HCT116 (cell line): ENCODE measurements around the gene SCD5. TPM values are rescaled to one million over a fixed set of nuclear protein-coding genes. Genes with fewer than 3 reads are reported as not detected.

ENCODE experiments used
- ATAC-seq: fragments of 200-7000 bp; cut with Tn5 transposase; 2 replicates; pipeline ENCODE4 v1.9.1; 2020; ENCODE audit warnings: mild to moderate bottlenecking, moderate library complexity
- BruUV-seq: library from RNA; stranded (reverse); fragments of 400-500 nt; replicated peaks from 2 replicates; lab custom pipeline; 2021; lab: Mats Ljungman, UMichigan
- CTCF ChIA-PET: fragments of 300-600 bp; sonication (Branson Sonifier 250); formaldehyde crosslinking; loops from one replicate; lab custom pipeline; 2021; ENCODE audit warnings: antibody characterized with exemption; lab: Charles Lee
- POLR2A ChIA-PET: fragments of 300-600, 350-600 bp; sonication (Branson Sonifier 250); formaldehyde crosslinking; loops from one replicate; lab custom pipeline; 2021; ENCODE audit warnings: antibody characterized with exemption; lab: Charles Lee
- RAD21 ChIA-PET, 2 experiments: fragments of 300-600 bp; sonication (Branson Sonifier 250); formaldehyde crosslinking; loops; one replicate each; lab custom pipeline; 2023; ENCODE audit warnings: low total read pairs in 2 of 2; ENCODE audit not compliant: uncharacterized antibody in 2 of 2, unreplicated experiment in 2 of 2, low non-redundant PET in 1 of 2; lab: Charles Lee
- DNase-seq: peaks from one replicate; pipeline ENCODE4 v3.0.0-alpha.2; 2010; ENCODE audit warnings: low read depth, low spot score
- H2AFZ ChIP-seq: fragments of 200-600 bp; shearing (Covaris generic), sonication (generic); 2 replicates; pipeline ENCODE4 v1.6.1; 2017; ENCODE audit warnings: low read depth, mixed run types, mixed read lengths, antibody characterized with exemption, low read length; ENCODE audit not compliant: poor library complexity, severe bottlenecking
- H3K27ac ChIP-seq: 2 replicates; pipeline ENCODE4 v1.5.1; 2012; ENCODE audit warnings: low read depth, low read length
- H3K27me3 ChIP-seq: fragments of 200-600 bp; sonication (generic); 2 replicates; pipeline ENCODE4 v1.6.1; 2016; ENCODE audit warnings: mixed run types, low read length, mixed read lengths; ENCODE audit not compliant: insufficient read depth
- H3K36me3 ChIP-seq, 2 experiments: fragments of 200-500 bp in 1 of 2; fragments of 200-600 bp in 1 of 2; sonication (Bioruptor generic) in 1 of 2; sonication (generic) in 1 of 2; 2 replicates each; pipeline versions ENCODE4 v1.5.1 to v1.6.1; 2014 to 2016; ENCODE audit warnings: low read length in 2 of 2, inconsistent platforms in 1 of 2, mixed read lengths in 1 of 2, mixed run types in 1 of 2; ENCODE audit not compliant: insufficient read depth in 2 of 2, control insufficient read depth in 1 of 2
- H3K4me1 ChIP-seq, 2 experiments: fragments of 200-600 bp in 1 of 2; sonication (generic) in 1 of 2; 2 replicates each; pipeline versions ENCODE4 v1.5.1 to v1.6.1; 2012 to 2017; ENCODE audit warnings: low read length in 2 of 2, inconsistent platforms in 1 of 2, mild to moderate bottlenecking in 1 of 2, mixed read lengths in 1 of 2, mixed run types in 1 of 2, moderate library complexity in 1 of 2; ENCODE audit not compliant: insufficient read depth in 2 of 2, control insufficient read depth in 1 of 2
- H3K4me2 ChIP-seq: fragments of 200-600 bp; sonication (generic); 2 replicates; pipeline ENCODE4 v1.6.1; 2017; ENCODE audit warnings: mixed run types, low read length, mixed read lengths
- H3K4me3 ChIP-seq, 2 experiments: fragments of 200-600 bp in 1 of 2; sonication (generic) in 1 of 2; replicated peaks in 1 of 2; 2 replicates each; pipeline ENCODE4 v1.5.1; 2011 to 2016; ENCODE audit warnings: low read length in 2 of 2, control low read depth in 1 of 2, low read depth in 1 of 2, mild to moderate bottlenecking in 1 of 2, mixed read lengths in 1 of 2, mixed run types in 1 of 2
- H3K79me2 ChIP-seq: fragments of 200-600 bp; sonication (generic); 2 replicates; pipeline ENCODE4 v1.6.1; 2017; ENCODE audit warnings: mild to moderate bottlenecking, mixed run types, low read length, moderate library complexity, mixed read lengths; ENCODE audit not compliant: insufficient read depth
- H3K9ac ChIP-seq: fragments of 200-600 bp; sonication (generic); 2 replicates; pipeline ENCODE4 v1.6.1; 2016; ENCODE audit warnings: low read length, mixed read lengths
- H3K9me2 ChIP-seq: fragments of 200-600 bp; sonication (generic), shearing (Covaris generic); 2 replicates; pipeline ENCODE4 v1.6.1; 2017; ENCODE audit warnings: mixed run types, mild to moderate bottlenecking, moderate library complexity; ENCODE audit not compliant: insufficient read depth
- H3K9me3 ChIP-seq, 2 experiments: fragments of 200-500 bp in 1 of 2; fragments of 200-600 bp in 1 of 2; sonication (Bioruptor generic) in 1 of 2; sonication (generic) in 1 of 2; 2 replicates each; pipeline ENCODE4 v1.6.1; 2014 to 2017; ENCODE audit warnings: low read length in 2 of 2, mixed read lengths in 2 of 2, inconsistent platforms in 1 of 2, low read depth in 1 of 2, mild to moderate bottlenecking in 1 of 2, mixed run types in 1 of 2, moderate library complexity in 1 of 2; ENCODE audit not compliant: control insufficient read depth in 1 of 2, insufficient read depth in 1 of 2
- H4K20me1 ChIP-seq: fragments of 200-600 bp; sonication (generic), shearing (Covaris generic); 2 replicates; pipeline ENCODE4 v1.6.1; 2017; ENCODE audit warnings: mixed run types, mild to moderate bottlenecking, moderate library complexity; ENCODE audit not compliant: insufficient read depth
- EGR1 ChIP-seq: IDR thresholded peaks from 2 replicates; pipeline ENCODE4 v1.6.1; 2012; ENCODE audit warnings: low read depth
- ELF1 ChIP-seq: IDR thresholded peaks from 2 replicates; pipeline ENCODE4 v1.6.1; 2012; ENCODE audit warnings: low read depth, borderline replicate concordance
- EZH2 ChIP-seq: fragments of 200-600 bp; sonication (generic); IDR thresholded peaks from 2 replicates; pipeline ENCODE4 v1.6.1; 2017; ENCODE audit warnings: antibody characterized with exemption, mixed run types
- EZH2phosphoT487 ChIP-seq: fragments of 200-600 bp; IDR thresholded peaks from 2 replicates; pipeline ENCODE4 v1.6.1; 2018; ENCODE audit warnings: antibody characterized with exemption, borderline replicate concordance
- FOSL1 ChIP-seq: IDR thresholded peaks from 2 replicates; pipeline ENCODE4 v1.6.1; 2012; ENCODE audit warnings: low read depth
- POLR2AphosphoS5 ChIP-seq: IDR thresholded peaks from 2 replicates; pipeline ENCODE4 v1.6.1; 2011; ENCODE audit warnings: mild to moderate bottlenecking, low read depth, low read length, moderate library complexity
- RAD21 ChIP-seq: IDR thresholded peaks from 2 replicates; pipeline ENCODE4 v1.6.1; 2012; ENCODE audit warnings: low read depth, mild to moderate bottlenecking
- SIN3A ChIP-seq: IDR thresholded peaks from 2 replicates; pipeline ENCODE4 v1.6.1; 2012; ENCODE audit warnings: low read depth
- SP1 ChIP-seq: IDR thresholded peaks from 2 replicates; pipeline ENCODE4 v1.6.1; 2012; ENCODE audit warnings: low read depth
- SRF ChIP-seq: IDR thresholded peaks from 2 replicates; pipeline ENCODE4 v1.6.1; 2012; ENCODE audit warnings: low read depth
- TCF7L2 ChIP-seq: IDR thresholded peaks from 2 replicates; pipeline ENCODE4 v1.7.0; 2011; ENCODE audit warnings: borderline replicate concordance, inconsistent platforms; ENCODE audit not compliant: insufficient read depth, insufficient read length; ENCODE audit errors: extremely low read depth
- ZFX ChIP-seq: fragments of 450-650 bp; IDR thresholded peaks from 2 replicates; pipeline ENCODE4 v1.6.1; 2017
- ZNF274 ChIP-seq: fragments of 200-500 bp; sonication (Bioruptor generic); IDR thresholded peaks from 2 replicates; pipeline ENCODE4 v1.6.1; 2014; ENCODE audit warnings: mild to moderate bottlenecking, low read depth, low read length, inconsistent platforms
- intact Hi-C: fragments of 100-400 bp; cut with micrococcal nuclease; formaldehyde crosslinking; loops from 2 replicates; pipeline ENCODE4 v1.10.0; 2022
- total RNA-seq: library from RNA; stranded (reverse); gene quantifications from one replicate; pipeline ENCODE4 v1.2.1, GENCODE V29; 2021; ENCODE audit not compliant: unreplicated experiment
- TF ChIP-seq, protein P1 (sequence below), 3 experiments: fragments of 200-600 bp in 1 of 3; sonication (generic) in 1 of 3; IDR thresholded peaks in 2 of 3; conservative IDR thresholded peaks in 1 of 3; 2 replicates each; pipeline ENCODE4 v1.5.1; 2012 to 2017; ENCODE audit warnings: low read depth in 2 of 3, low read length in 2 of 3, antibody characterized with exemption in 1 of 3, borderline replicate concordance in 1 of 3, control low read depth in 1 of 3, mild to moderate bottlenecking in 1 of 3, mixed read lengths in 1 of 3, mixed run types in 1 of 3, moderate library complexity in 1 of 3; ENCODE audit not compliant: insufficient read depth in 1 of 3
- TF ChIP-seq, protein P2 (sequence below): IDR thresholded peaks from 2 replicates; pipeline ENCODE4 v1.6.1; 2011; ENCODE audit warnings: mild to moderate bottlenecking, low read length, moderate library complexity; ENCODE audit not compliant: insufficient replicate concordance; ENCODE audit errors: extremely low read depth
- TF ChIP-seq, protein P3 (sequence below): IDR thresholded peaks from 2 replicates; pipeline ENCODE4 v1.6.1; 2012
- TF ChIP-seq, protein P4 (sequence below): IDR thresholded peaks from 2 replicates; pipeline ENCODE4 v1.6.1; 2012; ENCODE audit warnings: low read depth

Gene SCD5
- total RNA-seq, 1 experiment from 2014 or later: 21.7 TPM

DNA sequence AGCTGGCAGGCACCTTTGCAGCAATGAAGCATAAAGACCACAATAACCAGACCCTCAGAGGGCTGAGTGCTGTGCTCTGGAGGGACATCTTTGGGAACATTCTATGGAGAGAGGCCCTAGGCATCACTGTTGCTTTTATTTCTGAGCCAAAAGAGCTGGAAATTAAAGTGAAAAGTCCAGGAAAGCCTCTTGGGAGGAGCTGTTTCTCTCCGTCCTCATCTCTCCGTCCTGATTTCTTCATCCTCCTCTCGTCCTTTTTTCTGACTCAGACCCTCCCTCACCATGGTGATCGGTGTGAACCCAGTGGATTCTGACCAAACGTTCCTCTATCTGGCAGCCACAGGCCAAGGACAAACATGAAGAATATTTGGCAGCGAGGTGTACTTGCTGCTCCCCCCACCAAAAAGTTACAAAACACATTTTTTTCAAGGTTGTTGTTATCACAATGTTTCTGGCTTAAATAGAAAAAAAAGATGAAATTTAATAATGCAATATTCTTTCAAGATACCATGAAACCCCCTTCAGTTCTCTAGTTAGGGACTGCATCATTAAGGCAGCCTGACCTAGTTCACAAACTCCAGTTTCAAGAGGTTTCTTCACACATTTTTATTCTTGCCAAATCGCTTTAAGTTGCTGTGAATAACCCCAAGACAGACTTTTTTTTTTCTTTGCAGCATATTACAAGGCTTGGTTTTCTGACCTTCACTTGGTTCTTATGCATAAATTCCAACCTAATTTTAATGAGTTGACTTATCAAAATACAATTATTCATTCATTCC, 80.2 kb downstream of the SCD5 start:
- no peak overlapping the region for H3K4me3 ChIP-seq
- H3K27me3 ChIP-seq: no peaks in the 10 kb centered on the region
- no peaks in the 10 kb centered on the region for H3K79me2 ChIP-seq
- no peaks in the 10 kb centered on the region for H3K9me2 ChIP-seq
- H2AFZ ChIP-seq: no peak overlapping the region
- intact Hi-C loops: no loop called here
- H3K4me2 ChIP-seq: no peak overlapping the region
- no peak overlapping the region for H3K27ac ChIP-seq
- ChIA-PET CTCF (interaction anchor here (0.6 kb wide), 1 partner anchor 88 kb away, joined by 4 read pairs; no protein-coding TSS in a partner anchor), POLR2A (no interaction called here), RAD21 (no interaction called here)
- no peaks in the 10 kb centered on the region for H4K20me1 ChIP-seq
- BruUV-seq: no TSS peak
- TF ChIP-seq FOSL1 (no peak), ELF1 (no peak), ZNF274 (no peak), SIN3A (no peak), ZFX (no peak), EZH2phosphoT487 (no peak), SP1 (no peak), POLR2AphosphoS5 (no peak), EZH2 (no peak), EGR1 (no peak), TCF7L2 (no peak), RAD21 (no peak), SRF (no peak)
- TF ChIP-seq, protein P1, sequence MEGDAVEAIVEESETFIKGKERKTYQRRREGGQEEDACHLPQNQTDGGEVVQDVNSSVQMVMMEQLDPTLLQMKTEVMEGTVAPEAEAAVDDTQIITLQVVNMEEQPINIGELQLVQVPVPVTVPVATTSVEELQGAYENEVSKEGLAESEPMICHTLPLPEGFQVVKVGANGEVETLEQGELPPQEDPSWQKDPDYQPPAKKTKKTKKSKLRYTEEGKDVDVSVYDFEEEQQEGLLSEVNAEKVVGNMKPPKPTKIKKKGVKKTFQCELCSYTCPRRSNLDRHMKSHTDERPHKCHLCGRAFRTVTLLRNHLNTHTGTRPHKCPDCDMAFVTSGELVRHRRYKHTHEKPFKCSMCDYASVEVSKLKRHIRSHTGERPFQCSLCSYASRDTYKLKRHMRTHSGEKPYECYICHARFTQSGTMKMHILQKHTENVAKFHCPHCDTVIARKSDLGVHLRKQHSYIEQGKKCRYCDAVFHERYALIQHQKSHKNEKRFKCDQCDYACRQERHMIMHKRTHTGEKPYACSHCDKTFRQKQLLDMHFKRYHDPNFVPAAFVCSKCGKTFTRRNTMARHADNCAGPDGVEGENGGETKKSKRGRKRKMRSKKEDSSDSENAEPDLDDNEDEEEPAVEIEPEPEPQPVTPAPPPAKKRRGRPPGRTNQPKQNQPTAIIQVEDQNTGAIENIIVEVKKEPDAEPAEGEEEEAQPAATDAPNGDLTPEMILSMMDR (IDR thresholded peaks at IDR 0.05 in 2 of 3, conservative IDR thresholded peaks at IDR 0.05 in 1 of 3; ENCODE audit: borderline replicate concordance in 1 of 3, insufficient read depth in 1 of 3, low read depth in 2 of 3, low read length in 2 of 3): no peak
- TF ChIP-seq, protein P2, sequence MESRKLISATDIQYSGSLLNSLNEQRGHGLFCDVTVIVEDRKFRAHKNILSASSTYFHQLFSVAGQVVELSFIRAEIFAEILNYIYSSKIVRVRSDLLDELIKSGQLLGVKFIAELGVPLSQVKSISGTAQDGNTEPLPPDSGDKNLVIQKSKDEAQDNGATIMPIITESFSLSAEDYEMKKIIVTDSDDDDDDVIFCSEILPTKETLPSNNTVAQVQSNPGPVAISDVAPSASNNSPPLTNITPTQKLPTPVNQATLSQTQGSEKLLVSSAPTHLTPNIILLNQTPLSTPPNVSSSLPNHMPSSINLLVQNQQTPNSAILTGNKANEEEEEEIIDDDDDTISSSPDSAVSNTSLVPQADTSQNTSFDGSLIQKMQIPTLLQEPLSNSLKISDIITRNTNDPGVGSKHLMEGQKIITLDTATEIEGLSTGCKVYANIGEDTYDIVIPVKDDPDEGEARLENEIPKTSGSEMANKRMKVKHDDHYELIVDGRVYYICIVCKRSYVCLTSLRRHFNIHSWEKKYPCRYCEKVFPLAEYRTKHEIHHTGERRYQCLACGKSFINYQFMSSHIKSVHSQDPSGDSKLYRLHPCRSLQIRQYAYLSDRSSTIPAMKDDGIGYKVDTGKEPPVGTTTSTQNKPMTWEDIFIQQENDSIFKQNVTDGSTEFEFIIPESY: no peak
- TF ChIP-seq, protein P3, sequence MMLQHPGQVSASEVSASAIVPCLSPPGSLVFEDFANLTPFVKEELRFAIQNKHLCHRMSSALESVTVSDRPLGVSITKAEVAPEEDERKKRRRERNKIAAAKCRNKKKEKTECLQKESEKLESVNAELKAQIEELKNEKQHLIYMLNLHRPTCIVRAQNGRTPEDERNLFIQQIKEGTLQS: no peak
- TF ChIP-seq, protein P4, sequence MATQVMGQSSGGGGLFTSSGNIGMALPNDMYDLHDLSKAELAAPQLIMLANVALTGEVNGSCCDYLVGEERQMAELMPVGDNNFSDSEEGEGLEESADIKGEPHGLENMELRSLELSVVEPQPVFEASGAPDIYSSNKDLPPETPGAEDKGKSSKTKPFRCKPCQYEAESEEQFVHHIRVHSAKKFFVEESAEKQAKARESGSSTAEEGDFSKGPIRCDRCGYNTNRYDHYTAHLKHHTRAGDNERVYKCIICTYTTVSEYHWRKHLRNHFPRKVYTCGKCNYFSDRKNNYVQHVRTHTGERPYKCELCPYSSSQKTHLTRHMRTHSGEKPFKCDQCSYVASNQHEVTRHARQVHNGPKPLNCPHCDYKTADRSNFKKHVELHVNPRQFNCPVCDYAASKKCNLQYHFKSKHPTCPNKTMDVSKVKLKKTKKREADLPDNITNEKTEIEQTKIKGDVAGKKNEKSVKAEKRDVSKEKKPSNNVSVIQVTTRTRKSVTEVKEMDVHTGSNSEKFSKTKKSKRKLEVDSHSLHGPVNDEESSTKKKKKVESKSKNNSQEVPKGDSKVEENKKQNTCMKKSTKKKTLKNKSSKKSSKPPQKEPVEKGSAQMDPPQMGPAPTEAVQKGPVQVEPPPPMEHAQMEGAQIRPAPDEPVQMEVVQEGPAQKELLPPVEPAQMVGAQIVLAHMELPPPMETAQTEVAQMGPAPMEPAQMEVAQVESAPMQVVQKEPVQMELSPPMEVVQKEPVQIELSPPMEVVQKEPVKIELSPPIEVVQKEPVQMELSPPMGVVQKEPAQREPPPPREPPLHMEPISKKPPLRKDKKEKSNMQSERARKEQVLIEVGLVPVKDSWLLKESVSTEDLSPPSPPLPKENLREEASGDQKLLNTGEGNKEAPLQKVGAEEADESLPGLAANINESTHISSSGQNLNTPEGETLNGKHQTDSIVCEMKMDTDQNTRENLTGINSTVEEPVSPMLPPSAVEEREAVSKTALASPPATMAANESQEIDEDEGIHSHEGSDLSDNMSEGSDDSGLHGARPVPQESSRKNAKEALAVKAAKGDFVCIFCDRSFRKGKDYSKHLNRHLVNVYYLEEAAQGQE: no peak
- H3K4me1 ChIP-seq: peaks cover 0 to 3% of the 10 kb centered on the region in 2 experiments; a peak in 1 of 4 replicates
- no peaks in the 10 kb centered on the region for H3K36me3 ChIP-seq
- H3K9ac ChIP-seq: no peak overlapping the region
- DNase-seq (no peak), ATAC-seq (no peak)
- H3K9me3 ChIP-seq: no peaks in the 10 kb centered on the region
